HepG2 (cell line): ENCODE data around the gene CHRNA7.

ENCODE experiments used
- EZH2 ChIP-seq: conservative IDR thresholded peaks from 2 replicates; pipeline ENCODE4 v1.6.1; 2012; ENCODE audit warnings: mild to moderate bottlenecking, low read depth, low read length, moderate library complexity
- MTF1 ChIP-seq: sonication (generic); formaldehyde crosslinking; IDR thresholded peaks from 2 replicates; pipeline ENCODE4 v1.5.0; 2020; ENCODE audit warnings: missing genetic modification reagents
- POLR2A ChIP-seq, 2 experiments: IDR thresholded peaks; 2 replicates each; pipeline ENCODE4 v1.6.1; 2011; ENCODE audit warnings: low read depth in 2 of 2, low read length in 2 of 2, mild to moderate bottlenecking in 1 of 2, moderate library complexity in 1 of 2; ENCODE audit not compliant: insufficient read depth in 1 of 2
- SP1 ChIP-seq, 2 experiments: fragments of 450-650 bp in 1 of 2; sonication (generic) in 1 of 2; formaldehyde crosslinking in 1 of 2; IDR thresholded peaks; 2 replicates each; pipeline versions ENCODE4 v1.4.0 to v1.6.1; 2016 to 2020; ENCODE audit warnings: missing genetic modification reagents in 1 of 2
- TAF1 ChIP-seq: sonication (generic); formaldehyde crosslinking; IDR thresholded peaks from 2 replicates; pipeline ENCODE4 v1.4.0; 2020; ENCODE audit warnings: missing genetic modification reagents
- ZBTB1 ChIP-seq: sonication (generic); formaldehyde crosslinking; IDR thresholded peaks from 2 replicates; pipeline ENCODE4 v1.4.0; 2020; ENCODE audit warnings: missing genetic modification reagents, borderline replicate concordance
- ZNF598 ChIP-seq: sonication (generic); formaldehyde crosslinking; IDR thresholded peaks from 2 replicates; pipeline ENCODE4 v1.5.1; 2020; ENCODE audit warnings: mild to moderate bottlenecking, missing genetic modification reagents, borderline replicate concordance
- ZNF7 ChIP-seq: IDR thresholded peaks from 2 replicates; pipeline ENCODE4 v1.6.1; 2016; ENCODE audit warnings: missing biosample characterization, missing genetic modification reagents
- ZNF792 ChIP-seq: IDR thresholded peaks from 2 replicates; pipeline ENCODE4 v1.6.1; 2016
- TF ChIP-seq, protein P1 (sequence below): IDR thresholded peaks from 2 replicates; pipeline ENCODE4 v1.6.1; 2012; ENCODE audit warnings: inconsistent platforms
- TF ChIP-seq, protein P2 (sequence below): sonication (generic); formaldehyde crosslinking; IDR thresholded peaks from 2 replicates; pipeline ENCODE4 v1.4.0; 2020; ENCODE audit warnings: missing genetic modification reagents
- TF ChIP-seq, protein P3 (sequence below): sonication (generic); formaldehyde crosslinking; IDR thresholded peaks from 2 replicates; pipeline ENCODE4 v1.5.0; 2020; ENCODE audit warnings: mild to moderate bottlenecking, missing genetic modification reagents, moderate library complexity
- TF ChIP-seq, protein P4 (sequence below): sonication (generic); formaldehyde crosslinking; IDR thresholded peaks from 2 replicates; pipeline ENCODE4 v1.8.0; 2022; ENCODE audit warnings: mild to moderate bottlenecking, missing genetic modification reagents; ENCODE audit not compliant: insufficient replicate concordance

DNA sequence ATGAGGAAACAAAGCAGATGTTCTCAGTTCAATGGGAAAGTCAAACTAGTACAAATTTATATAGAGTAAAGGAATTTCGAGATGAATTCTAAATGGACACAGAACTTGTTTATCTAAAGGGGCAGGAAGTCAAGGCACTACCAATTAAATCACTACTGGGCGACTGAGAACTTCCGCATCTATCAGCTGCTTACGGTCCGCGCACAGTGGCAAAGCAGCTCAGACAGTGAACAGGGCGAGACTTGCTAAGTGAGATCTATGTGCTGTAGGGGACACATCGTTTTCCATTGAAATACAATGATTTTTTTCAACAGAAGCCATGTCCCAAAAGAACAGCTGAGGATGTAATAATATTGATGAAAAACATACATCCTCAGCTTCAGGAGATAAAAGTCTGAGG, 105.0 kb downstream of the CHRNA7 start:
- TF ChIP-seq, protein P1, sequence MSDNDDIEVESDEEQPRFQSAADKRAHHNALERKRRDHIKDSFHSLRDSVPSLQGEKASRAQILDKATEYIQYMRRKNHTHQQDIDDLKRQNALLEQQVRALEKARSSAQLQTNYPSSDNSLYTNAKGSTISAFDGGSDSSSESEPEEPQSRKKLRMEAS, result no peak
- TF ChIP-seq ZNF598 (CRISPR knock-in tag) (no peak), ZNF792 (CRISPR knock-in tag) (no peak), POLR2A (IDR thresholded peaks at IDR 0.05; ENCODE audit: insufficient read depth in 1 of 2, low read depth in 2 of 2, low read length in 2 of 2) (no peak), ZNF7 (CRISPR knock-in tag) (no peak), ZBTB1 (no peak), SP1 (IDR thresholded peaks at IDR 0.05) (no peak), SP1 (CRISPR knock-in tag; IDR thresholded peaks at IDR 0.05) (no peak), TAF1 (CRISPR knock-in tag) (no peak), EZH2 (no peak), MTF1 (CRISPR knock-in tag) (no peak)
- TF ChIP-seq, protein P2, sequence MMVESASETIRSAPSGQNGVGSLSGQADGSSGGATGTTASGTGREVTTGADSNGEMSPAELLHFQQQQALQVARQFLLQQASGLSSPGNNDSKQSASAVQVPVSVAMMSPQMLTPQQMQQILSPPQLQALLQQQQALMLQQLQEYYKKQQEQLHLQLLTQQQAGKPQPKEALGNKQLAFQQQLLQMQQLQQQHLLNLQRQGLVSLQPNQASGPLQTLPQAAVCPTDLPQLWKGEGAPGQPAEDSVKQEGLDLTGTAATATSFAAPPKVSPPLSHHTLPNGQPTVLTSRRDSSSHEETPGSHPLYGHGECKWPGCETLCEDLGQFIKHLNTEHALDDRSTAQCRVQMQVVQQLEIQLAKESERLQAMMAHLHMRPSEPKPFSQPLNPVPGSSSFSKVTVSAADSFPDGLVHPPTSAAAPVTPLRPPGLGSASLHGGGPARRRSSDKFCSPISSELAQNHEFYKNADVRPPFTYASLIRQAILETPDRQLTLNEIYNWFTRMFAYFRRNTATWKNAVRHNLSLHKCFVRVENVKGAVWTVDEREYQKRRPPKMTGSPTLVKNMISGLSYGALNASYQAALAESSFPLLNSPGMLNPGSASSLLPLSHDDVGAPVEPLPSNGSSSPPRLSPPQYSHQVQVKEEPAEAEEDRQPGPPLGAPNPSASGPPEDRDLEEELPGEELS, result no peak
- TF ChIP-seq, protein P3, sequence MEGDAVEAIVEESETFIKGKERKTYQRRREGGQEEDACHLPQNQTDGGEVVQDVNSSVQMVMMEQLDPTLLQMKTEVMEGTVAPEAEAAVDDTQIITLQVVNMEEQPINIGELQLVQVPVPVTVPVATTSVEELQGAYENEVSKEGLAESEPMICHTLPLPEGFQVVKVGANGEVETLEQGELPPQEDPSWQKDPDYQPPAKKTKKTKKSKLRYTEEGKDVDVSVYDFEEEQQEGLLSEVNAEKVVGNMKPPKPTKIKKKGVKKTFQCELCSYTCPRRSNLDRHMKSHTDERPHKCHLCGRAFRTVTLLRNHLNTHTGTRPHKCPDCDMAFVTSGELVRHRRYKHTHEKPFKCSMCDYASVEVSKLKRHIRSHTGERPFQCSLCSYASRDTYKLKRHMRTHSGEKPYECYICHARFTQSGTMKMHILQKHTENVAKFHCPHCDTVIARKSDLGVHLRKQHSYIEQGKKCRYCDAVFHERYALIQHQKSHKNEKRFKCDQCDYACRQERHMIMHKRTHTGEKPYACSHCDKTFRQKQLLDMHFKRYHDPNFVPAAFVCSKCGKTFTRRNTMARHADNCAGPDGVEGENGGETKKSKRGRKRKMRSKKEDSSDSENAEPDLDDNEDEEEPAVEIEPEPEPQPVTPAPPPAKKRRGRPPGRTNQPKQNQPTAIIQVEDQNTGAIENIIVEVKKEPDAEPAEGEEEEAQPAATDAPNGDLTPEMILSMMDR (CRISPR knock-in tag), result no peak
- TF ChIP-seq, protein P4, sequence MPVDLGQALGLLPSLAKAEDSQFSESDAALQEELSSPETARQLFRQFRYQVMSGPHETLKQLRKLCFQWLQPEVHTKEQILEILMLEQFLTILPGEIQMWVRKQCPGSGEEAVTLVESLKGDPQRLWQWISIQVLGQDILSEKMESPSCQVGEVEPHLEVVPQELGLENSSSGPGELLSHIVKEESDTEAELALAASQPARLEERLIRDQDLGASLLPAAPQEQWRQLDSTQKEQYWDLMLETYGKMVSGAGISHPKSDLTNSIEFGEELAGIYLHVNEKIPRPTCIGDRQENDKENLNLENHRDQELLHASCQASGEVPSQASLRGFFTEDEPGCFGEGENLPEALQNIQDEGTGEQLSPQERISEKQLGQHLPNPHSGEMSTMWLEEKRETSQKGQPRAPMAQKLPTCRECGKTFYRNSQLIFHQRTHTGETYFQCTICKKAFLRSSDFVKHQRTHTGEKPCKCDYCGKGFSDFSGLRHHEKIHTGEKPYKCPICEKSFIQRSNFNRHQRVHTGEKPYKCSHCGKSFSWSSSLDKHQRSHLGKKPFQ (CRISPR knock-in tag), result no peak
